HL-60 (cell line): ENCODE results near the gene TNXB.

Experiments
- CTCF ChIP-seq: IDR thresholded peaks from one replicate; pipeline ENCODE4 v1.5.1; 2011; ENCODE audit warnings: low read length, control low read depth, inconsistent platforms; ENCODE audit not compliant: insufficient read depth
- POLR2AphosphoS5 ChIP-seq: IDR thresholded peaks from 2 replicates; pipeline ENCODE4 v1.6.1; 2012; ENCODE audit warnings: low read depth
- REST ChIP-seq: IDR thresholded peaks from 2 replicates; pipeline ENCODE4 v1.6.1; 2012; ENCODE audit warnings: low read depth; ENCODE audit not compliant: insufficient replicate concordance

- TF ChIP-seq CTCF, result no peak
- TF ChIP-seq REST, result no peak
- no peak for TF ChIP-seq POLR2AphosphoS5
Measured at GRCh38 chr6:32082935-32083334, 26.2 kb downstream of the TNXB start.
